H7 (cell line): ENCODE data around the gene ZNF691. TPM values are rescaled to one million over a fixed set of nuclear protein-coding genes. Genes with fewer than 3 reads are reported as not detected.

Experiments used
- DNase-seq: peaks from one replicate; pipeline ENCODE4 v3.0.0; 2012
- H3K27me3 ChIP-seq: 2 replicates; pipeline ENCODE4 v1.6.0; 2011; ENCODE audit warnings: mild to moderate bottlenecking, low read length; ENCODE audit not compliant: control insufficient read depth, insufficient read depth
- H3K36me3 ChIP-seq: replicated peaks from 2 replicates; pipeline ENCODE4 v1.5.1; 2011; ENCODE audit warnings: low read length; ENCODE audit not compliant: control insufficient read depth, insufficient read depth
- H3K4me3 ChIP-seq: 2 replicates; pipeline ENCODE4 v1.5.1; 2011; ENCODE audit warnings: low read depth, mild to moderate bottlenecking, control low read depth, low read length, moderate library complexity; ENCODE audit not compliant: insufficient read depth
- total RNA-seq: library from RNA; depleted of rRNA; stranded (reverse); fragments of >200 nt; shearing (Covaris generic); gene quantifications from 2 replicates; pipeline ENCODE4 v1.2.3, GENCODE V29; 2014

Gene ZNF691
- total RNA-seq, 1 experiment from 2014 or later, result 33.5 TPM

- no peak for DNase-seq
- no peaks in the 10 kb centered on the region for H3K27me3 ChIP-seq
- no peak overlapping the region for H3K4me3 ChIP-seq
- H3K36me3 ChIP-seq, result no peaks in the 10 kb centered on the region
These were observed 24.7 kb upstream of the ZNF691 start for GRCh38 chr1:42821690-42822089.

GRCh38 chr1:42822800-42823392 lies 23.5 kb upstream of the ZNF691 start:
- no peak for DNase-seq
- H3K36me3 ChIP-seq, result no peaks in the 10 kb centered on the region
- H3K4me3 ChIP-seq, result no peak overlapping the region
- H3K27me3 ChIP-seq, result no peaks in the 10 kb centered on the region

- DNase-seq, result no peak
- Histone ChIP-seq H3K27me3 (no peaks in the 10 kb centered on the region), H3K36me3 (no peaks in the 10 kb centered on the region), H3K4me3 (no peak overlapping the region)
These were observed 21.9 kb upstream of the ZNF691 start for GRCh38 chr1:42824481-42825035.

- DNase-seq, result peak; percentile 41
- H3K4me3 ChIP-seq, result no peak overlapping the region
- H3K27me3 ChIP-seq, result no peaks in the 10 kb centered on the region
These were observed 21.2 kb upstream of the ZNF691 start for GRCh38 chr1:42825036-42825851.

GRCh38 chr1:42830631-42831030 lies 15.8 kb upstream of the ZNF691 start:
- no peak overlapping the region for H3K4me3 ChIP-seq
- DNase-seq, result peak; percentile 44

More at GRCh38 chr1:42825036-42825851, 21.2 kb upstream of the ZNF691 start:
- no peaks in the 10 kb centered on the region for H3K36me3 ChIP-seq

DNA sequence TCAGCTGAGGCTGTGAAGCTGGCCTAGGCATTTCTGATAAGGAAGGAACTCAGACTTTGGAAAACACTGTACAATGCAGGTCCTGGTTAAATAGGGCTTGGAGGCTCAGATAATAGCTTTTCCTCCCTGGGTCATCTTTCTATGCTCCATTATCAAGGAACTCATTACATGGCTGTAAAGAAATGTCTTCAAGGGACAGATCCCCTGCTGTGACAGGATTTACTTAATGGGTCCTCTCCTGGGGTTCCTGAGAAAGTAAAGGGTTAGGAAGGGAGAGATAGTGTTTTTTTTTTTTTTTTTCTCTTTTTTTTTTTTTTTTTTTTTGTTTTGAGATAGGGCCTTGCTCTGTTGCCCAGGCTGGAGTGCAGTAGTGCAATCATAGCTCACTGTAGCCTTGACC lies 15.1 kb upstream of the ZNF691 start:
- Histone ChIP-seq H3K27me3 (no peaks in the 10 kb centered on the region), H3K36me3 (no peaks in the 10 kb centered on the region), H3K4me3 (no peak overlapping the region)
- DNase-seq, result no peak

More at GRCh38 chr1:42830631-42831030, 15.8 kb upstream of the ZNF691 start:
- no peaks in the 10 kb centered on the region for H3K27me3 ChIP-seq
- H3K36me3 ChIP-seq, result no peaks in the 10 kb centered on the region

- DNase-seq, result no peak
- H3K36me3 ChIP-seq, result no peaks in the 10 kb centered on the region
- H3K27me3 ChIP-seq, result no peaks in the 10 kb centered on the region
- H3K4me3 ChIP-seq, result no peak overlapping the region
These were observed 13.7 kb upstream of the ZNF691 start for GRCh38 chr1:42832641-42833240.

GRCh38 chr1:42833981-42834380 lies 12.4 kb upstream of the ZNF691 start:
- Histone ChIP-seq H3K27me3 (no peaks in the 10 kb centered on the region), H3K36me3 (no peaks in the 10 kb centered on the region), H3K4me3 (no peak overlapping the region)
- DNase-seq, result no peak

GRCh38 chr1:42834803-42835202 lies 11.6 kb upstream of the ZNF691 start:
- no peaks in the 10 kb centered on the region for H3K27me3 ChIP-seq
- no peak overlapping the region for H3K4me3 ChIP-seq
- DNase-seq, result no peak
- no peaks in the 10 kb centered on the region for H3K36me3 ChIP-seq

GRCh38 chr1:42835422-42835821 lies 11.0 kb upstream of the ZNF691 start:
- no peaks in the 10 kb centered on the region for H3K27me3 ChIP-seq
- DNase-seq, result no peak
- no peaks in the 10 kb centered on the region for H3K36me3 ChIP-seq
- no peak overlapping the region for H3K4me3 ChIP-seq

- H3K36me3 ChIP-seq, result no peaks in the 10 kb centered on the region
- no peak for DNase-seq
- H3K4me3 ChIP-seq, result no peak overlapping the region
- H3K27me3 ChIP-seq, result no peaks in the 10 kb centered on the region
These were observed 8.7 kb upstream of the ZNF691 start for GRCh38 chr1:42837709-42838108.

DNA sequence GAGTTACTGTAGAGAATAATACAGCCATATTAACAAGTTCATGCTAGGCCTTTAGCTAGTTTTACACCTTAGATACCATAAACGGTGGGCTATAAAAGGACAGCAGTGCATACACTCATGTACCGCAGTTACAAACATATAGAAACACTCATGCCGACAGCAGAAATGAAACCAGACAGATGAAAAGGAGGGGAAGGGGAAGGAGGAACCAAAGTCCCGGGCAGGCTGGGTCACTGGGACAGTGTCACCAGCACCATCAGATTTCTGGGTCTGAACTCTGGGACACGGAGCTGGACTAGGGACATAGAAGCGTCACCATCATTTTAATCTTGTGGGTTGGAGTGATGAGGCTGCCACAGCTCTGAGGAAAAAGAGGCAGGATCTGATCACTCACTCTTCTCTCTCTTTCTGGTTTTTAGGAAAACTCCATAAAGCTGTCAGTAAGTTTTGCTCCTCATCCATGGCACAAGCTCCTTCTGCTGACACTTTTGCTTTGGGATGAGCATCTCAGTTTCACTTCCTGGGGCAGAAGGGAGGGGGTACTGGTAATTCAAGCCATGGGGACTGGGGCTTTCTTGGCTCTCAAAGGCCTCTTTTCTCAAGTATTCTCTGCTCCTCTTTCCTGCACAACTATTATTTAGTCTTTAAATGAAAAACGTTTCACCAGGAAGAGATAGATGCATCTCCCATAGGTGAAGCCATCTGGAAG lies 7.8 kb upstream of the ZNF691 start:
- no peaks in the 10 kb centered on the region for H3K27me3 ChIP-seq
- no peak overlapping the region for H3K4me3 ChIP-seq
- DNase-seq, result no peak
- no peaks in the 10 kb centered on the region for H3K36me3 ChIP-seq

GRCh38 chr1:42841010-42841409 lies 5.4 kb upstream of the ZNF691 start:
- no peak for DNase-seq
- Histone ChIP-seq H3K4me3 (no peak overlapping the region), H3K27me3 (no peaks in the 10 kb centered on the region; the same call in 1 of the 2 replicates), H3K36me3 (no peaks in the 10 kb centered on the region)

DNA sequence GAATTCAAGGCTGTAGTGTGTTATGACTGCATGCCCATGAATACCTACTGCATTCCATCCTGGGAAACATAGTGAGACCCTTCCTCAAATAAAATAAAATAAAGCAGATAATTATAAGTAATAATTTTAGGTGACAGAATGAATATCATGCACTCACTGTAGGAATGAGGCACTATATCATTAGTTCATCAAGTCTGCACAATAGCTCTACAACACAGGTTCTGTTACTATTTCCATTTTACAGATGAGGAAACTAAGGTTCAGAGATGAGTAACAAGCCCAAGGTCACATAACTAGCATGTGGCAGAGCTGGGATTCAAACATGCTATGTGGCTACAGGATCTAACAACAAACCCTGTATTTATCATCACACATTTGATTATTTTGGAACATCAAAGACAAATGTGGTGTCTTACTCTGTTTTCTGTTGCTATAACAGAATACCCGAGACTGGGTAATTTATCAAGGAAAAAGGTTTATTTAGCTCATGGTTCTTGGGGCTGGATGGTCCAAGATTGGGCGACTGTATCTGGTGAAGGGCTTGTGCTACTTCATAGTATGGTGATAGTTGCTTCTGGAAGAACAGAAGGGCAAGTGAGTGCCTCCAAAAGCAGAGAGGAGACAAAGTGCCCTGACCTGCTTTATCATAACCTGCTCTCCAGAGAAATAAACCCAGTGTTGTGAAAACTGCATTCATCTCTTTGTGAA lies 4.8 kb upstream of the ZNF691 start:
- Histone ChIP-seq H3K4me3 (no peak overlapping the region), H3K36me3 (no peaks in the 10 kb centered on the region), H3K27me3 (no peaks in the 10 kb centered on the region; the same call in 1 of the 2 replicates)
- DNase-seq, result no peak
